Globus pallidus (tissue), 1 donor: ENCODE data around the gene SIRT1.
"Not testable (repeated sequence)": the region's sequence is repeated elsewhere in the genome, so short reads cannot be mapped to it uniquely, and the experiment has no call there.

Source experiments
- DNase-seq: peaks from one replicate; pipeline ENCODE4 v3.0.0-alpha.2; 2015; ENCODE audit warnings: low spot score

Gene SIRT1

DNA sequence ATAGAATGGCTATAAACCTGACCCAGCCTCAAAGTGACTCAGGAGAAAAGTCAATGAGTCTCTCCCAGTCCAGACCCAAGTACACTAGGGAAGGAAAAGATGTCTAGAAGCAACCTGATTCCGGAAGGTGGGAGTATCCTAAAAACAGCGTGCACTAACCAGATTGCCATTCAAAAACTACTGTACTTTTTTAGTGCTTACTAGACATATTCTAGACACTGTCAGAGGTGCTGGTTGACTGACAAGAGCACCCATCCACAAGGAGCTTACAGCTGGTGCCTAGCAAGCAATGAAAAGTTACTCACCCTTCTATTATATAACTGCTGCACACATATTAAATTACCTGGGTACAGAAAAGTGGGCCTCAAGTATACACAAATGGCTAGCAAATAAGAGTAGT lies 81.0 kb downstream of the SIRT1 start:
- no peak for DNase-seq

DNA sequence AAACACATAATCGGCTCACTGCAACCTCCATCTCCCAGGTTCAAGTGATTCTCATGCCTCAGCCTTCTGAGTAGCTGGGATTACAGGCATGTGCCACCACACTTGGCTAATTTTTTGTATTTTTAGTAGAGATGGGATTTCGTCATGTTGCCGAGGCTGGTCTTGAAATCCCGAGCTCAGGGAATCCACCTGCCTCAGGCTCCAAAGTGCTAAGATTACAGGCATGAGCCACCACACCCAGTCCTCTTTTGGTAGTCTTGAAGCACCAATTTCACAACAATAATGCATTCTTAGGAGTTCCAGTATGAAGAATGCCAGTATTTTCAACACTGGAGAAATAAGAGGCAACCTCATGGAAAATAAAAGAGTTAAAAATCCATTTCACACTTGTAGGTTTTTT lies 81.6 kb downstream of the SIRT1 start:
- DNase-seq: not testable (repeated sequence)
